T-helper 2 cell treated with Interferon-gamma antibody and Interleukin-4, amounts not matched to agents 100 ng/mL and 5 ng/mL, for 36 hours (primary cell): ENCODE measurements around the gene COL26A1. TPM values are rescaled to one million over a fixed set of nuclear protein-coding genes. Genes with fewer than 3 reads are reported as not detected.
"Not testable (repeated sequence)": the region's sequence is repeated elsewhere in the genome, so short reads cannot be mapped to it uniquely, and the experiment has no call there.

Experiments used
- intact Hi-C: fragments of 100-400 bp; cut with micrococcal nuclease; formaldehyde crosslinking; loops from one replicate; pipeline ENCODE4 v1.15.1; 2023
- total RNA-seq: library from RNA; stranded (reverse); gene quantifications from 2 replicates; pipeline ENCODE4 v1.2.3, GENCODE V29; 2022

COL26A1 gene
- total RNA-seq, 1 donor from 2014 or later, result not detected

GRCh38 chr7:101490439-101490838 lies 127.8 kb downstream of the COL26A1 start:
- intact Hi-C loops, result not testable (repeated sequence)

GRCh38 chr7:101491442-101491841 lies 128.8 kb downstream of the COL26A1 start:
- intact Hi-C loops, result not testable (repeated sequence)

DNA sequence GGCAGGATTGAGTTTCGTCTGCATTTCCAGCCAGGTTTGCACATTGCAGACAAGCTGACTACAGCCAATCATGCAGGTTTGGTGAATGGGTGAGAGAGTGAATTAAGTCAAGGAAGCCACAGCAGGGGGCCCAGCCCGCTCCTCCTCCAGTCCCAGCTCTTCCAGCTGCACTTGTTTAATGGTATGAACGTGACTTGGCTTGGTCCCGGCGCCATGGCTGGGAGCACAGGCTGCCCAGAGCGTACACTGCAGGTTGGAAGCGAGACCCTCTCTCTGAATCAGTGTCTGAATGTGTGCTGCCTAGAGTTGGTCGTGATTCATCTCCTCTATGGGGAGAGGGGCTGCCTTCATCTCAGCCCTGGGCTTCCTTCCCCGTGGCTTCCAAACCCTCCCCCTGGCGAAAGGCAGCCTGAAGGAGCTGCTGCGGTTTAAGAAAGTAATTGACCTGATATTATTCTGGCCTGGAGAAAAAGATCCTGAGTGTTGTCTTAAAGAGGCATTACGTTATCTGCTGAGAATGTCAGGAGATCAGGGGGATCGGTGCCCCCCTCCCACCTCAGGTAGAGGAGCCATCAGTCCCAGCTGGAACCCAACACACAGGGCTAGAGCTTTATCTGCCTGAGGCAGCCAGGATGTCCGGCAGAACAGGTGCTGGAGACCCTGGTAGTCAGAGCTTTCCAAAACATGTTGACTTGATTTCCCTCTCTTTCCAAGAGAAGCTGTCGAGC lies 132.1 kb downstream of the COL26A1 start:
- intact Hi-C loops, result no loop called here

DNA sequence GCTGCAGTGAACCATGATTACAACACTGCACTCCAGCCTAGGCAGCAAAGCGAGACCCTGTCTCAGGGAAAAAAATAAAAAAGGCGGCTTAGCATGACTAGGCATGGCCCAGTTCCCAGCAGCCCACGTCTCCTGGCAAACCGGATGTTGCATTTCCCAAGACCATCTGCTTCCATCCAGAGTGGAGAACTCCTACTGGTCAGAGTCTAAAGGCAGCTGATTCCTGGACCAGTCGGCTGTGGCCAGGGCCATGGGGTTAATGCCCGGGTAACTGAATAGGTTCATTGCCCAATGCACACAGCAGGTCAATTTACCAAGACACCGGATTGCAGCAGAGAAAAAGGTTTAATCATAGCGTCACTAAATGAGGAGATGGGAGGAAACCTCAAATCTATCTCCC lies 133.3 kb downstream of the COL26A1 start:
- intact Hi-C loops, result no loop called here

DNA sequence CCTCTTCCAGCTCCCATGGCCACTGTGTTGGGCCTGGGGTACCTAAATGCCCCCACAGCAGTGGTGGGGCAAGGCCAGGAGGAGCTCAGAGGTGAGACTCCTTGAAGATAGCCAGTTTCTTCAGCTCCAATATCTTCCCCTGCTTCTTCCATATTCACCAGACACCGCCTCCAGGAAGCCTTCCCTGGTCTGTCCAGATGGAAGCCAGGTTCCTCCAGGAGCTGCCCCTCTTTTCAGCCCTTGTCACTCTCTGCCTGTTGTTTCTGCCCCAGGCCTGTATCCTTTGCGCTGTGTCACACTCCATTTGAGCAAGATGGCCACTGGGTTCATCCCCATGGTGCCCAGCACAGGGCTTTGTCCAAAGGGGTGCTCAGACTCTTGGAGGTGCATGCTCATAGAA lies 138.7 kb downstream of the COL26A1 start:
- intact Hi-C loops, result no loop called here

- intact Hi-C loops, result no loop called here
Measured at GRCh38 chr7:101502466-101503098, 139.9 kb downstream of the COL26A1 start.

DNA sequence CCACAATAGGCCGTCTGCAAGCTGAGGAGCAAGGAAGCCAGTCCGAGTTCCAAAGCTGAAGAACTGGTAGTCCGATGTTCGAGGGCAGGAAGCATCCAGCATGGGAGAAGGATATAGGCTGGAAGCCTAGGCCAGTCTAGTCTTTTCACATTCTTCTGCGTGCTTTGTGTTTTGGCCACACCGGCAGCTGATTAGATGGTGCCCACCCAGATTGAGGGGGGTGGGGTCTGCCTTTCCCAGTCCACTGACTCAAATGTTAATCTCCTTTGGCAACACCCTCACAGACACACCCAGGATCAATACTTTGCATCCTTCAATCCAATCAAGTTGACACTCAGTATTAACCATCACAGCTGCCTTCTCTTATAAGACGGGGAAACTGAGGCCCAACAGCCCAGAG lies 142.8 kb downstream of the COL26A1 start:
- intact Hi-C loops, result not testable (repeated sequence)

DNA sequence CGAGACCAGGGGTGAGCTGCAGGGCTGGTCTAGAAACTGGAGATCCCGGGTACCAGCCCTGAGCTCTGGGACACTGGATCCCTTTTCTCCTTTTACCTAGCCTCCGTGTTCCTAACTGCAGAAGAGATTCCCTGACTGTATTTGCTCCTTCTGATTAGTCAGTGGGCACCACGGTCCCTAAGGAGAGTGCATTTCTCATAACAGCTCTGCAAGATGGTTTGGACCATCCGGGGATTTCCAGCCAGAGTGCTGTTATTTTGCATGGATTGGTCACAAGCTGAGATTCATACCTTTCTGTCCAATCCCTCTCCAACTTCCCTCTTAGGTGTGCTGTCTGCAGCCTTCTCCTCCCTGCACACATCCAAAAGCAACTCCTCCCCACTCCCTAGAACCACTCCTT lies 143.9 kb downstream of the COL26A1 start:
- intact Hi-C loops, result loop anchor here (2.0 kb wide), 2 partner anchors 64 to 96 kb away; no protein-coding TSS in a partner anchor

DNA sequence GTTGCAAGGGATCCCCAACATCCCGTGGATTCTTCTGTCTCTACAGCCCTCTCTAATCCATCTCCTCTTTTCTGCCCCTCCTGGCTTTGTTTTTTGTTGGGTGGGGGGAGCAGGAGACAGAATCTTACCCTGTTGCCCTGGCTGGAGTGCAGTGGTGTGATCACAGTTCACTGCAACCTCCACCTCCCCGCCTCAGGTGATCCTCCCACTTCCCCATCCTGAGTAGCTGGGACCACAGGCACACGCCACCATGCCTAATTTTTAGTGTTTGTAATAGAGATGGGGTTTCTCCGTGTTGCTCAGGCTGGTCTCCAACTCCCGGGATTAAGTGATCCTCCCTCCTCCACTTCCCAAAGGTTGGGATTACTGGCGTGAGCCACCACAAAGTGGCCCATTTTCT lies 144.7 kb downstream of the COL26A1 start:
- intact Hi-C loops, result loop anchor here (1.0 to 2.0 kb wide), 3 partner anchors 65 to 143 kb away; no protein-coding TSS in a partner anchor

GRCh38 chr7:101507791-101508252 lies 145.1 kb downstream of the COL26A1 start:
- intact Hi-C loops, result loop anchor here (1.0 to 2.0 kb wide), 3 partner anchors 65 to 144 kb away; no protein-coding TSS in a partner anchor

DNA sequence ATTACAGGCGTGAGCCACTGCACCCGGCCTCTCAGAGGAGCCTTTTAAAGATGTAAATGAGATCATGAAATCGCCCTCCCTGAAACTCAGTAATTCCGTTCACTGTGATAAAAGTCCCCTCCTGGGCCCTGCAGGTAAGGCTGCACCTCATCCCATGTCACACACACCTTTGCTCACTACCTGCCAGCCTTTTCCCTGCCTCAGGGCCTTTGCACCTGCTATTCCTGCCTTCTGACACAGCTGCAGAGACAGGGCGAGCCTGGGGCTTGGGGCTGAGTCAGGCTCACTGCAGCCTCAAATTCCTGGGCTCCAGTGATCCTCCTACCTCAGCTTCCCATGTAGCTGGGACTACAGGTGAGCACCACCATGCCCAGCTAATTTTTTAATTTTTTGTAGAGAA lies 147.6 kb downstream of the COL26A1 start:
- intact Hi-C loops, result no loop called here

DNA sequence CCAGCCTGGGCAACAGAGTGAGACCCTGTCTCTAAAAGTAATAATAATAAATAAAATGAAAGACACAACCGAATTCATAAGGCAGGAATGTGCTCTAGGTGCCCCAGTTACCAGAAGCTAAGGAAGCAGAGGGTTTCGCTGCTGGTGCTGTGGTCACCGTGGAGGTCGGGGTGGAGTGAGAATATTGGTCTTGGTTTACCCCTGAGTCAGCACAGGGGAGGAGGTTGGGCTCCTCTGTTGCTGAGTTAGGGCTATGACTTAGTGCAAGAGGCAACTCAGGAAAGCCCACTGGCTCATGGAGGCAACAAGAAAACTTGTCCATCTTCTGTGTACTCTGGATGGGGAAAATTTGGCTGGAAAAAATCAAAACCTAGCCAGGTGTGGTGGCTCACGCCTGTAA lies 149.3 kb downstream of the COL26A1 start:
- intact Hi-C loops, result no loop called here

- intact Hi-C loops, result no loop called here
Measured at GRCh38 chr7:101516851-101517250, 154.2 kb downstream of the COL26A1 start.

DNA sequence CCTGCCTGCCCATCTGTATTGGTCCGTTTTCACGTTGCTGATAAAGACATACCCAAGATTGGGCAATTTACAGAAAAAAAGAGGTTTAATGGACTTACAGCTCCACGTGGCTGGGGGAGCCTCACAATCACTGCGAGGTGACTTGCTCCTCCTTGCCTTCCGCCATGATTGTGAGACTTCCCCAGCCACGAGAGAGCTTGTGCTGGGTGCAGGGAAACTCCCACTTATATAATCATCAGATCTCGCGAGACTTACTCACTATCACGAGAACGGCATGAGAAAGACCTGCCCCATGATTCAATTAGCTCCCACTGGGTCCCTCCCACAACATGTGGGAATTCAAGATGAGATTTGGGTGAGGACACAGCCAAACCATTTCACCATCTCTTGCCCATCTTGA lies 154.6 kb downstream of the COL26A1 start:
- intact Hi-C loops, result no loop called here

- intact Hi-C loops, result no loop called here
Measured at GRCh38 chr7:101518336-101518735, 155.7 kb downstream of the COL26A1 start.

DNA sequence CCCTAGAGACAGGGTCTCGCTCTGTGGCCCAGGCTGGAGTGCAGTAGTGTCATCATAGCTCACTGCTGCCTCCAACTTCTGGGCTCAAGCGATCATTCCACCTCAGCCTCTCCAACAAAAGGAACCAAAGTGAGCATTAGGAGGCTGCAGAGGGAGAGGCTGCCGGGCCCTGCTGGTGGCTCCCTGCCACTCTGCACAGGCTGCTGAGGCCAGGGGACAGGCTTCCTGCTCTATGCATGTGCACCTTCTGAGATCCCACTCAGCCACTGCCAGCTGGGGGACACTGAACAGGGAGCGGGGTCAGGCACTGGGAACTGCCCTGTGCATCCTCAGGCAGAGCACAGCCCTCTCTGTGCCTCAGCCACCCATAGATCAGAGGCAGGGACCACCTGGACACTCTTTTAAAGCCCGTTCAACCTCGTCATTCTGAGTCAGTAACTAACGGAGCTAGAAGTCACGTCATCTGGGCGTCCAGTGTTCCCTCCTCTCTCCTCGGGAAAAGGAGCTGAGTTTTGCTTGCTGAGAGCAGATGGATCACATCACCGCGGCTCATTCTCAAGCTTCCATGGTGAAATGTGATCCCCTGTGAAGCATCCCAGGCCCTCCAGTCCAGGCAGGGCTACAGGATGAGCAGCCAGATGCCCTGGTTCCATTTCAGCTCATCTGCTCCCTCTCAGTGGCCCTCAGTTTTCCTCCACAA lies 156.8 kb downstream of the COL26A1 start:
- intact Hi-C loops, result no loop called here

- intact Hi-C loops, result no loop called here
Measured at GRCh38 chr7:101521430-101521925, 158.8 kb downstream of the COL26A1 start.

DNA sequence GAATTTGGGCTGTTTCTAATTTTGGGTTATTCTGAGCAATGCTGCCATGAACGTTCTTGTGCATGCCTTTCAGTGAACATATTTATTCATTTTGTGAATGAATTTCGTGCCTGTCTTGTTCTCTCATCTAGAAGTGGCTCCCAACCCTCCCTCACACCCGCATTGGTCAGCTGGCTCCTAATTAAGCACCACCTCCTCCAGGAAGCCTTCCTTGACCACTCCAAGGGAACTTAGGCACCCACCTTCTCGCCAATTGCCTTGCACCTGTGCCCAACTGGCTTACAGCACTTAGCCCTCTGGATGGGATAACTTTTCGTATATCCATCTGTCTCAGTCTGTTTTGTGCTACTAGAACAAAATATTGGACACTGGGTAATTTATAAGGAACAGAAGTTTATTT lies 159.3 kb downstream of the COL26A1 start:
- intact Hi-C loops, result no loop called here

DNA sequence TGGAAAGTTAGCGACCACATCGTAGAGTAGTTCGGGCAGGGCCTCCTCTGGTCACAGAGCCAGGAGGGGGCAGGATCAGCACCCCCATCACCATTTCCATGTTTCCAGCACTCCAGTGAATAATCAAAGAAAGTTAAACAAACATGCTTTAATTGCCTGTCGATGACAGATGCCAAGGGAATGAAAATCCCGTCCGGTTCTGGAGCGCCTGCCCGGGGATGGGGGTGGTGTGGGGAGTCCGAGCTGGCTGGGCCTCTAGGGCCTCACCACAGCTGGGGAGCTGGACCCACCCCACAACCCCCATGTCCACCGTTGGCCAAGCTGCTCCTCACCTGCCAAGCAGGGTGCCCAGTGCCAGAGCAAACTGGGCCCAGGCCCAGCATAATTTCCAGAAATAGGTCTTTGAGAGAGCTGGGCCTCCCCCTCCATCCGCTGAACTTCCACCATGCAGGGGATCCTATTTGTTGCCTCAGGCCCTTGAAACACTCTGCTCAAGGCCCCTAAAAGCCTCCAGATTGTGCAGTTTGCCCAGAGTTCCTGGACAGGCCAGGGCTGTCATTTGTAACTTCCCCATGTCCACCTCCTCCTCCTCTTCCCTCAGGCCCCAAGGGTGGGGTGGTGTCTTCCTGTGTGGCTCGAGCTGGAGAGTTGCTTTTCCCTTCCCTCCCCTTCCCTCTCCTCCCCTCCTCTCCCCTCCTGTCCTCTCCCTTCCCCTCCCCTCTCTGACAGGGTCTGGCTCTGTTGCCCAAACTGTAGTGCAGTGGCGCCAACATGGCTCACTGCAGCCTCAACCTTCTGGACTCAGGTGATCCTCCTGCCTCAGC lies 165.4 kb downstream of the COL26A1 start:
- intact Hi-C loops, result no loop called here

DNA sequence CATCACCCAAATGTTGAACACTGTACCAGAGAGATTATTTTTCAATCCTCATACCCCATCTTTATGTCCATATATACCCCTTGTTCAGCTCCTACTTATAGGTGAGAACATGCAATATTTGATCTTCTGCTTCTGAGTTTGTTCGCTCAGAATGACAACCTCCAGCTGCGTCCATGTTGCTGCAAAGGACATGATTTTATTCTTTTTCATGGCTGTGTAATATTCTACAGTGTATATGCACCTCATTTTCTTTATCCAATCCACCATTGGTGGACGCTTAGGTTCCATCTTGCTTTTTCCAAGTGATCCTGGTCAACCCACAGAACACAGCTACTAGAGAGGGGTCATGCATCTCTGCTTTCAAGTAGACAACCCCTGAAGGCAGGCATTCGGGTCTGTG lies 166.9 kb downstream of the COL26A1 start:
- intact Hi-C loops, result no loop called here

GRCh38 chr7:101531726-101532357 lies 169.2 kb downstream of the COL26A1 start:
- intact Hi-C loops, result no loop called here
